Mesodermal cell (in vitro differentiated cells): ENCODE measurements around the gene ETV5.
A peak's percentile ranks its signal among the peaks of the same experiment; 100 is the strongest.

Experiments
- H3K27ac ChIP-seq: 2 replicates; pipeline ENCODE4 v1.7.0; 2013; ENCODE audit warnings: mild to moderate bottlenecking, low read depth, low read length, moderate library complexity; ENCODE audit not compliant: severe bottlenecking
- H3K36me3 ChIP-seq: 2 replicates; pipeline ENCODE4 v1.7.1; 2013; ENCODE audit warnings: mild to moderate bottlenecking, low read length, moderate library complexity; ENCODE audit not compliant: control insufficient read depth, insufficient read depth
- H3K4me1 ChIP-seq: one replicate; pipeline ENCODE4 v1.7.1; 2013; ENCODE audit warnings: mild to moderate bottlenecking, low read length; ENCODE audit not compliant: insufficient read depth, control insufficient read depth, poor library complexity, severe bottlenecking
- H3K4me3 ChIP-seq: 2 replicates; pipeline ENCODE4 v1.7.0; 2013; ENCODE audit warnings: low read length, control low read depth, mild to moderate bottlenecking; ENCODE audit not compliant: insufficient read depth, poor library complexity, severe bottlenecking; ENCODE audit errors: extremely low read depth
- H3K9me3 ChIP-seq: 2 replicates; pipeline ENCODE4 v1.7.1; 2013; ENCODE audit warnings: mild to moderate bottlenecking, low read length, moderate library complexity; ENCODE audit not compliant: control insufficient read depth
- WGBS, 2 experiments: methylation state at CpG; one replicate each; pipeline ENCODE4 v1.1.5; 2013; ENCODE audit warnings: missing lambda C conversion rate in 2 of 2; ENCODE audit not compliant: insufficient coverage in 2 of 2; 5-methylcytosine and 5-hydroxymethylcytosine counted together

The ETV5 gene

GRCh38 chr3:186142393-186142932 is 33.6 kb upstream of the ETV5 start:
- peaks cover 4% of the 10 kb centered on the region for H3K4me1 ChIP-seq
- no peaks in the 10 kb centered on the region for H3K9me3 ChIP-seq
- H3K27ac ChIP-seq, result no peak overlapping the region
- no peak overlapping the region for H3K4me3 ChIP-seq
- no peaks in the 10 kb centered on the region for H3K36me3 ChIP-seq

- H3K4me1 ChIP-seq, result peaks cover 4% of the 10 kb centered on the region
- WGBS, 2 experiments, result 93% methylated on average over 2 of the region's 2 CpGs; no CpG with 5 or more reads in 1 of the 2 experiments
- no peaks in the 10 kb centered on the region for H3K36me3 ChIP-seq
- no peak overlapping the region for H3K4me3 ChIP-seq
- no peaks in the 10 kb centered on the region for H3K9me3 ChIP-seq
- H3K27ac ChIP-seq, result no peak overlapping the region
Measured at GRCh38 chr3:186141790-186142189, 32.9 kb upstream of the ETV5 start.

GRCh38 chr3:186138272-186138981 is 29.5 kb upstream of the ETV5 start:
- no peaks in the 10 kb centered on the region for H3K9me3 ChIP-seq
- no peak overlapping the region for H3K27ac ChIP-seq
- no peaks in the 10 kb centered on the region for H3K36me3 ChIP-seq
- H3K4me3 ChIP-seq, result no peak overlapping the region
- WGBS, 2 experiments, result 97 to 99% methylated on average over 11 of the region's 12 CpGs
- peaks cover 4% of the 10 kb centered on the region for H3K4me1 ChIP-seq

GRCh38 chr3:186137051-186137685 is 28.3 kb upstream of the ETV5 start:
- Histone ChIP-seq H3K36me3 (no peaks in the 10 kb centered on the region), H3K4me1 (no peaks in the 10 kb centered on the region), H3K4me3 (no peak overlapping the region), H3K9me3 (no peaks in the 10 kb centered on the region), H3K27ac (peak overlapping the region; percentile 29)
- 92 to 93% methylated on average over 12 to 13 of the region's 15 CpGs for WGBS, 2 experiments

GRCh38 chr3:186133980-186134379 is 25.1 kb upstream of the ETV5 start:
- Histone ChIP-seq H3K4me3 (no peak overlapping the region), H3K36me3 (no peaks in the 10 kb centered on the region), H3K27ac (no peak overlapping the region), H3K9me3 (no peaks in the 10 kb centered on the region), H3K4me1 (no peaks in the 10 kb centered on the region)
- 90 to 92% methylated on average over 5 of the region's 5 CpGs for WGBS, 2 experiments

GRCh38 chr3:186132487-186132886 is 23.6 kb upstream of the ETV5 start:
- Histone ChIP-seq H3K4me3 (no peak overlapping the region), H3K36me3 (no peaks in the 10 kb centered on the region), H3K9me3 (no peaks in the 10 kb centered on the region), H3K4me1 (no peaks in the 10 kb centered on the region), H3K27ac (no peak overlapping the region)
- 90 to 91% methylated on average over 2 of the region's 2 CpGs for WGBS, 2 experiments

- H3K4me1 ChIP-seq, result no peaks in the 10 kb centered on the region
- H3K4me3 ChIP-seq, result no peak overlapping the region
- H3K9me3 ChIP-seq, result no peaks in the 10 kb centered on the region
- WGBS, 2 experiments, result 86 to 88% methylated on average over 2 to 3 of the region's 4 CpGs
- H3K27ac ChIP-seq, result no peak overlapping the region
- no peaks in the 10 kb centered on the region for H3K36me3 ChIP-seq
Measured at GRCh38 chr3:186129206-186129605, 20.3 kb upstream of the ETV5 start.

GRCh38 chr3:186128158-186128557 is 19.3 kb upstream of the ETV5 start:
- WGBS, 2 experiments, result 71 to 81% methylated on average over 3 to 6 of the region's 8 CpGs

GRCh38 chr3:186127463-186127862 is 18.6 kb upstream of the ETV5 start:
- WGBS, 2 experiments, result 96 to 100% methylated on average over 3 of the region's 7 CpGs
- Histone ChIP-seq H3K4me1 (no peaks in the 10 kb centered on the region), H3K4me3 (no peak overlapping the region), H3K27ac (no peak overlapping the region), H3K36me3 (no peaks in the 10 kb centered on the region), H3K9me3 (no peaks in the 10 kb centered on the region)

More at GRCh38 chr3:186128158-186128557, 19.3 kb upstream of the ETV5 start:
- no peaks in the 10 kb centered on the region for H3K4me1 ChIP-seq
- no peak overlapping the region for H3K27ac ChIP-seq
- no peak overlapping the region for H3K4me3 ChIP-seq
- no peaks in the 10 kb centered on the region for H3K9me3 ChIP-seq
- H3K36me3 ChIP-seq, result no peaks in the 10 kb centered on the region

GRCh38 chr3:186125118-186125517 is 16.2 kb upstream of the ETV5 start:
- Histone ChIP-seq H3K4me1 (peaks cover 3% of the 10 kb centered on the region), H3K4me3 (no peak overlapping the region), H3K27ac (no peak overlapping the region), H3K36me3 (no peaks in the 10 kb centered on the region), H3K9me3 (no peaks in the 10 kb centered on the region)
- WGBS, 2 experiments, result 89 to 100% methylated on average over 1 to 2 of the region's 2 CpGs

- no peaks in the 10 kb centered on the region for H3K36me3 ChIP-seq
- H3K9me3 ChIP-seq, result no peaks in the 10 kb centered on the region
- WGBS, 2 experiments, result 61 to 85% methylated on average over 2 of the region's 5 CpGs
- no peak overlapping the region for H3K4me3 ChIP-seq
- H3K27ac ChIP-seq, result peak overlapping the region; percentile 31
- peaks cover 3% of the 10 kb centered on the region for H3K4me1 ChIP-seq
Measured at GRCh38 chr3:186124592-186124991, 15.7 kb upstream of the ETV5 start.
